Measurements from ENCODE around the gene FAM241B. TPM values are rescaled to one million over a fixed set of nuclear protein-coding genes. Genes with fewer than 3 reads are reported as not detected.

FAM241B gene
- total RNA-seq, 1 experiment from 2014 or later: 24.9 TPM

DNA sequence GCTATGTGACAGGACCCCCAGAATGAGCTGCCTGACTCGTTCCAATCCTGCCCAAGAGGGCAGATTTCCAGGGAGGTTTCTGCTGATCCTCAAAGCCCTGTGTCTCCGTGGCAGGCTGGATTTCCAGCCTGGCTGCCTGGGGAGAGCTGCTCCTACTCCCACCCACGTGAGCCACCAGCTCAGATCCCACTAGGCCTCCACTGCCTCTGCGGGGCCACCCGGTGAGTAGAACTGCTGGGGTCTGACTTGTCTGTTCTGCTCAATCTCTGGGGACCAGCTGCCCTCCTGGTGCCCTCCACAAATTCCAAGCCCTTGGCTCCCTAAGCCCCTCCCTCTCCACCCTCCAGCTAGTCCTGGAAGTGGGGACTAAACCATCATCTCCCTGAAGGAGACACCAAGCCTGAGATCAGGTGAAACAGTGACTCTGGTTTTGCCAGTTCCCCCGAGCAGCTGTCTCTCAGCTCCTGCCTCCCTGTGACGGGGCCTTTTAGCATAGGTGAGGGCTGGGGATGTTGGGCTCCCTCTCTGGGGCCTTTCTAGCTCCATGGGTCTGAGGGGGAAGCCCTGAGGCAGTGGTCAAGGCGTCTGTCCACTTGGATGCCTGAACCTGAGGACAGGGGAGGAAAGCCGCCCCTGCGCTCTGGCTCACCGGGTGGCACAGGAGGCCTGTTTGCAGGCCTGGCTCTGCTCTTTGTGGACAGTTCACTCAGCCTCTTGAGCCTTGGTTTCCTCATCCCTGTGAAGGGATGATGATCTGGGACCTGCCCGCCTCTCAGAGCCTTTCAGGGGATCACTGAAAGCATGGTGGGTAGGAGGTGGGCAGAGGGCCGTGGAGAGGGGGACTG is 5.6 kb downstream of the FAM241B start:
- no peaks in the 10 kb centered on the region for H3K9me3 ChIP-seq
- ChIA-PET CTCF (interaction anchor here (0.5 to 5.5 kb wide), 9 partner anchors 23 to 243 kb away, joined by 3 to 105 read pairs (median 4); partner anchors contain the start of gene NEUROG3), POLR2A (interaction anchor here (1.5 kb wide), 1 partner anchor 120 kb away, joined by 3 read pairs; no protein-coding TSS in a partner anchor)
- H3K9me3 Mint-ChIP-seq (ENCODE audit: unreplicated experiment): no peaks in the 10 kb centered on the region
- intact Hi-C loops (cut with micrococcal nuclease; ENCODE audit: unreplicated experiment): loop anchor here (5.0 kb wide), 2 partner anchors 63 to 398 kb away; partner anchors contain the start of gene NEUROG3
- TF ChIP-seq, protein P1, sequence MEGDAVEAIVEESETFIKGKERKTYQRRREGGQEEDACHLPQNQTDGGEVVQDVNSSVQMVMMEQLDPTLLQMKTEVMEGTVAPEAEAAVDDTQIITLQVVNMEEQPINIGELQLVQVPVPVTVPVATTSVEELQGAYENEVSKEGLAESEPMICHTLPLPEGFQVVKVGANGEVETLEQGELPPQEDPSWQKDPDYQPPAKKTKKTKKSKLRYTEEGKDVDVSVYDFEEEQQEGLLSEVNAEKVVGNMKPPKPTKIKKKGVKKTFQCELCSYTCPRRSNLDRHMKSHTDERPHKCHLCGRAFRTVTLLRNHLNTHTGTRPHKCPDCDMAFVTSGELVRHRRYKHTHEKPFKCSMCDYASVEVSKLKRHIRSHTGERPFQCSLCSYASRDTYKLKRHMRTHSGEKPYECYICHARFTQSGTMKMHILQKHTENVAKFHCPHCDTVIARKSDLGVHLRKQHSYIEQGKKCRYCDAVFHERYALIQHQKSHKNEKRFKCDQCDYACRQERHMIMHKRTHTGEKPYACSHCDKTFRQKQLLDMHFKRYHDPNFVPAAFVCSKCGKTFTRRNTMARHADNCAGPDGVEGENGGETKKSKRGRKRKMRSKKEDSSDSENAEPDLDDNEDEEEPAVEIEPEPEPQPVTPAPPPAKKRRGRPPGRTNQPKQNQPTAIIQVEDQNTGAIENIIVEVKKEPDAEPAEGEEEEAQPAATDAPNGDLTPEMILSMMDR (IDR thresholded peaks at IDR 0.05; ENCODE audit: insufficient read depth in 1 of 2, low read depth in 1 of 2, low read length in 1 of 2, severe bottlenecking in 1 of 2, unreplicated experiment in 1 of 2): no peak
- DNase-seq: peak in 1 of 2 experiments; percentile 37
- H3K4me3 ChIP-seq (ENCODE audit: low read depth, low read length): no peak overlapping the region
- H3K27ac Mint-ChIP-seq (ENCODE audit: unreplicated experiment): no peak overlapping the region
- peaks cover 3% of the 10 kb centered on the region; the same call in 1 of the 2 replicates for H3K36me3 ChIP-seq (ENCODE audit: control insufficient read depth, insufficient read depth, low read length)
- H3K27me3 ChIP-seq (replicated peaks; ENCODE audit: control insufficient read depth, insufficient read depth, low read length): 0 out of 2 replicates have a peak, but pooled peaks cover 1% of the 10 kb centered on the region
- no TSS peak for BruUV-seq (replicated peaks)
- no peaks in the 10 kb centered on the region for H3K27me3 Mint-ChIP-seq (ENCODE audit: insufficient read depth, unreplicated experiment)
- no peaks in the 10 kb centered on the region for H3K4me1 Mint-ChIP-seq (ENCODE audit: low read depth, unreplicated experiment)
- H3K4me1 ChIP-seq: peaks cover 6% of the 10 kb centered on the region
- peaks cover 15% of the 10 kb centered on the region for H3K36me3 Mint-ChIP-seq (ENCODE audit: insufficient read depth, unreplicated experiment)
- no peak overlapping the region for H3K4me3 Mint-ChIP-seq (ENCODE audit: unreplicated experiment)

DNA sequence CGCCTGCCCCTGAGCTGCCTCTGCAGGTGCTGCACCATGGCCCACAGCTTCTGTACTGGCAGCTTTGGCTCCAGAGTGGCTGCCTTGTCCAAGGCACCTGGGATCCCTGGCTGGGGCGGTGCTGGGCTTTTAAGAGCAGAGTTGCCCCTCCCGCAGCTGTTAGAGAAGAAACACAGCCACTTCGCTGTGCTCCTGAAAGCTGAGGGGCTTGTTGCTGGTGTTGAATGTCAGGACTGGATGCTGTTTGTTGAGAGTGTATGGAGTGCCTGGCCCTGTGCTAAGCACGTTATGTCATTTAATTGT is 6.2 kb downstream of the FAM241B start:
- BruUV-seq (replicated peaks): no TSS peak
- H3K36me3 ChIP-seq (ENCODE audit: control insufficient read depth, insufficient read depth, low read length): peaks cover 3% of the 10 kb centered on the region; the same call in 1 of the 2 replicates
- DNase-seq: peak in 1 of 2 experiments; percentile 33
- Mint-ChIP-seq H3K4me1 (ENCODE audit: low read depth, unreplicated experiment) (no peaks in the 10 kb centered on the region), H3K4me3 (ENCODE audit: unreplicated experiment) (no peak overlapping the region), H3K36me3 (ENCODE audit: insufficient read depth, unreplicated experiment) (peaks cover 15% of the 10 kb centered on the region), H3K27me3 (ENCODE audit: insufficient read depth, unreplicated experiment) (no peaks in the 10 kb centered on the region), H3K27ac (ENCODE audit: unreplicated experiment) (no peak overlapping the region), H3K9me3 (ENCODE audit: unreplicated experiment) (no peaks in the 10 kb centered on the region)
- TF ChIP-seq, protein P1 (IDR thresholded peaks at IDR 0.05; ENCODE audit: insufficient read depth in 1 of 2, low read depth in 1 of 2, low read length in 1 of 2, severe bottlenecking in 1 of 2, unreplicated experiment in 1 of 2): no peak
- intact Hi-C loops (cut with micrococcal nuclease; ENCODE audit: unreplicated experiment): loop anchor here (5.0 kb wide), 2 partner anchors 64 to 399 kb away; partner anchors contain the start of gene NEUROG3
- no peaks in the 10 kb centered on the region; the same call in 1 of the 2 replicates for H3K4me1 ChIP-seq
- no peak overlapping the region for H3K4me3 ChIP-seq (ENCODE audit: low read depth, low read length)
- ChIA-PET POLR2A (no interaction called here), CTCF (interaction anchor here (0.5 to 5.5 kb wide), 9 partner anchors 23 to 229 kb away, joined by 3 to 105 read pairs (median 5); partner anchors contain the start of gene NEUROG3)
- no peaks in the 10 kb centered on the region for H3K9me3 ChIP-seq
- 0 out of 2 replicates have a peak, but pooled peaks cover 1% of the 10 kb centered on the region for H3K27me3 ChIP-seq (replicated peaks; ENCODE audit: control insufficient read depth, insufficient read depth, low read length)

Data from Caco-2 (cell line).